Liver (tissue), 9 donors: ENCODE data around the gene TSEN2. TPM values are rescaled to one million over a fixed set of nuclear protein-coding genes. Genes with fewer than 3 reads are reported as not detected.

Experiments used
- DNase-seq: peaks from one replicate; pipeline ENCODE4 v3.0.0-alpha.2; 2017; ENCODE audit warnings: low spot score
- H3K27ac ChIP-seq, 2 donors: one replicate each; pipeline ENCODE4 v1.7.0; 2013; ENCODE audit warnings: inconsistent platforms in 2 of 2, low read length in 2 of 2, control low read depth in 1 of 2, low read depth in 1 of 2, mild to moderate bottlenecking in 1 of 2
- H3K27me3 ChIP-seq, 4 donors: one replicate each; pipeline versions ENCODE4 v1.6.1 to v1.7.0; 2013; ENCODE audit warnings: low read length in 3 of 4, inconsistent platforms in 1 of 4, mild to moderate bottlenecking in 1 of 4, moderate library complexity in 1 of 4; ENCODE audit not compliant: control insufficient read depth in 4 of 4, insufficient read depth in 4 of 4
- H3K36me3 ChIP-seq, 4 donors: one replicate each; pipeline versions ENCODE4 v1.6.1 to v1.7.0; 2013; ENCODE audit warnings: low read length in 3 of 4, mild to moderate bottlenecking in 3 of 4, low read depth in 1 of 4, moderate library complexity in 1 of 4; ENCODE audit not compliant: control insufficient read depth in 4 of 4, insufficient read depth in 3 of 4
- H3K4me1 ChIP-seq, 4 donors: one replicate each; pipeline versions ENCODE4 v1.6.1 to v1.7.0; 2013; ENCODE audit warnings: low read length in 3 of 4, mild to moderate bottlenecking in 3 of 4, moderate library complexity in 1 of 4; ENCODE audit not compliant: control insufficient read depth in 4 of 4, insufficient read depth in 4 of 4
- H3K4me3 ChIP-seq, 3 donors: one replicate each; pipeline versions ENCODE4 v1.6.1 to v1.7.0; 2013; ENCODE audit warnings: low read length in 3 of 3, control low read depth in 1 of 3, low read depth in 1 of 3, mild to moderate bottlenecking in 1 of 3
- H3K9ac ChIP-seq, 2 donors: one replicate each; pipeline ENCODE4 v1.7.0; 2013; ENCODE audit warnings: low read length in 2 of 2, mild to moderate bottlenecking in 2 of 2, moderate library complexity in 2 of 2, control low read depth in 1 of 2, low read depth in 1 of 2
- H3K9me3 ChIP-seq, 4 donors: one replicate each; pipeline versions ENCODE4 v1.6.1 to v1.7.0; 2013; ENCODE audit warnings: low read length in 3 of 4; ENCODE audit not compliant: control insufficient read depth in 4 of 4
- CTCF ChIP-seq: fragments of 150-350 bp; IDR thresholded peaks from 2 replicates; pipeline ENCODE4 v1.5.1; 2017; ENCODE audit warnings: improper control_type of control experiment, low read depth, low read length; ENCODE audit not compliant: missing input control
- FOXA1 ChIP-seq: IDR thresholded peaks from 2 replicates; pipeline ENCODE4 v1.6.1; 2016; ENCODE audit warnings: antibody characterized with exemption
- FOXA2 ChIP-seq: IDR thresholded peaks from 2 replicates; pipeline ENCODE4 v1.6.1; 2016; ENCODE audit warnings: antibody characterized with exemption
- GABPA ChIP-seq, 2 donors: IDR thresholded peaks in 1 of 2; conservative IDR thresholded peaks in 1 of 2; 2 replicates each; pipeline ENCODE4 v1.6.1; 2016; ENCODE audit warnings: antibody characterized with exemption in 2 of 2, mild to moderate bottlenecking in 1 of 2, moderate library complexity in 1 of 2
- HNF4A ChIP-seq, 2 donors: conservative IDR thresholded peaks; 2 replicates each; pipeline ENCODE4 v1.6.1; 2016; ENCODE audit warnings: antibody characterized with exemption in 2 of 2, mild to moderate bottlenecking in 2 of 2
- HNF4G ChIP-seq: IDR thresholded peaks from 2 replicates; pipeline ENCODE4 v1.6.1; 2016; ENCODE audit warnings: antibody characterized with exemption
- JUND ChIP-seq, 2 donors: IDR thresholded peaks; 2 replicates each; pipeline ENCODE4 v1.6.1; 2016; ENCODE audit warnings: antibody characterized with exemption in 2 of 2
- MAX ChIP-seq: IDR thresholded peaks from 2 replicates; pipeline ENCODE4 v1.6.1; 2016; ENCODE audit warnings: antibody characterized with exemption
- REST ChIP-seq: IDR thresholded peaks from 2 replicates; pipeline ENCODE4 v1.6.1; 2016; ENCODE audit warnings: antibody characterized with exemption, mild to moderate bottlenecking
- RXRA ChIP-seq, 2 donors: IDR thresholded peaks; 2 replicates each; pipeline ENCODE4 v1.6.1; 2017 to 2018; ENCODE audit warnings: antibody characterized with exemption in 2 of 2, mild to moderate bottlenecking in 1 of 2
- SP1 ChIP-seq: IDR thresholded peaks from 2 replicates; pipeline ENCODE4 v1.6.1; 2018; ENCODE audit warnings: antibody characterized with exemption, mild to moderate bottlenecking
- ZBTB33 ChIP-seq: IDR thresholded peaks from 2 replicates; pipeline ENCODE4 v1.6.1; 2016; ENCODE audit warnings: antibody characterized with exemption
- WGBS: extraction: QIAGEN DNeasy Blood & Tissue Kit; methylation state at CpG from one replicate; pipeline ENCODE4 v1.1.7; 2013; 5-methylcytosine and 5-hydroxymethylcytosine counted together
- polyA plus RNA-seq, 2 donors: library from polyadenylated mRNA; stranded (reverse) in 1 of 2; unstranded in 1 of 2; fragments of 200-250 nt in 1 of 2; fragments of >200 nt in 1 of 2; fragmentation: Nextera tagmentation in 1 of 2; extraction: Ambion mirVana in 1 of 2; gene quantifications; one replicate each; pipeline versions ENCODE4 v1.2.1 to v1.2.3, GENCODE V29; 2013 to 2015
- total RNA-seq, 2 donors: library from RNA; depleted of rRNA; stranded (reverse); fragments of >200 nt; gene quantifications; one replicate each; pipeline ENCODE4 v1.2.3, GENCODE V29; 2014
- donor health status: healthy.
- donor health status: healthy.
- donor health status: healthy.
- donor health status: healthy.
- donor health status: healthy.

The TSEN2 gene
- total and polyA plus RNA-seq, 4 donors: 4.1 to 14.1 (median 6.9) TPM

GRCh38 chr3:12561397-12561796 lies 77.1 kb downstream of the TSEN2 start:
- Histone ChIP-seq H3K9me3 (no peaks in the 10 kb centered on the region), H3K4me3 (no peak overlapping the region), H3K27ac (no peak overlapping the region), H3K27me3 (no peaks in the 10 kb centered on the region), H3K9ac (no peak overlapping the region), H3K4me1 (peaks cover 0 to 30% (median 19%) of the 10 kb centered on the region in 4 donors), H3K36me3 (no peaks in the 10 kb centered on the region)
- no peak for TF ChIP-seq FOXA2
- DNase-seq: no peak
- 83% methylated on average over 2 of the region's 2 CpGs for WGBS

GRCh38 chr3:12562451-12562850 lies 78.2 kb downstream of the TSEN2 start:
- Histone ChIP-seq H3K4me1 (peaks cover 0 to 27% (median 18%) of the 10 kb centered on the region in 4 donors), H3K27me3 (no peaks in the 10 kb centered on the region), H3K9ac (no peak overlapping the region), H3K36me3 (no peaks in the 10 kb centered on the region), H3K27ac (no peak overlapping the region), H3K4me3 (no peak overlapping the region), H3K9me3 (no peaks in the 10 kb centered on the region)
- DNase-seq: no peak
- WGBS: 85% methylated on average over 1 of the region's 1 CpG
- TF ChIP-seq CTCF: no peak
- TF ChIP-seq ZBTB33: no peak
- TF ChIP-seq FOXA1: no peak
- TF ChIP-seq HNF4G: no peak
- TF ChIP-seq SP1: no peak
- TF ChIP-seq MAX: no peak
- no peak for TF ChIP-seq GABPA (IDR thresholded peaks at IDR 0.05 in 1 of 2, conservative IDR thresholded peaks at IDR 0.05 in 1 of 2)
- no peak for TF ChIP-seq JUND (IDR thresholded peaks at IDR 0.05)
- no peak for TF ChIP-seq HNF4A (conservative IDR thresholded peaks at IDR 0.05)
- TF ChIP-seq REST: no peak
- no peak for TF ChIP-seq RXRA (IDR thresholded peaks at IDR 0.05)
